ENCODE results near the gene RFC5. TPM values are rescaled to one million over a fixed set of nuclear protein-coding genes. Genes with fewer than 3 reads are reported as not detected.
A peak's percentile ranks its signal among the peaks of the same experiment; 100 is the strongest.

Gene RFC5
- total and polyA plus RNA-seq, 2 of the 13 experiments (the other 11 are each of a cell fraction or from before 2014, with no cell fraction given), result 16.8 to 51.4 TPM

DNA sequence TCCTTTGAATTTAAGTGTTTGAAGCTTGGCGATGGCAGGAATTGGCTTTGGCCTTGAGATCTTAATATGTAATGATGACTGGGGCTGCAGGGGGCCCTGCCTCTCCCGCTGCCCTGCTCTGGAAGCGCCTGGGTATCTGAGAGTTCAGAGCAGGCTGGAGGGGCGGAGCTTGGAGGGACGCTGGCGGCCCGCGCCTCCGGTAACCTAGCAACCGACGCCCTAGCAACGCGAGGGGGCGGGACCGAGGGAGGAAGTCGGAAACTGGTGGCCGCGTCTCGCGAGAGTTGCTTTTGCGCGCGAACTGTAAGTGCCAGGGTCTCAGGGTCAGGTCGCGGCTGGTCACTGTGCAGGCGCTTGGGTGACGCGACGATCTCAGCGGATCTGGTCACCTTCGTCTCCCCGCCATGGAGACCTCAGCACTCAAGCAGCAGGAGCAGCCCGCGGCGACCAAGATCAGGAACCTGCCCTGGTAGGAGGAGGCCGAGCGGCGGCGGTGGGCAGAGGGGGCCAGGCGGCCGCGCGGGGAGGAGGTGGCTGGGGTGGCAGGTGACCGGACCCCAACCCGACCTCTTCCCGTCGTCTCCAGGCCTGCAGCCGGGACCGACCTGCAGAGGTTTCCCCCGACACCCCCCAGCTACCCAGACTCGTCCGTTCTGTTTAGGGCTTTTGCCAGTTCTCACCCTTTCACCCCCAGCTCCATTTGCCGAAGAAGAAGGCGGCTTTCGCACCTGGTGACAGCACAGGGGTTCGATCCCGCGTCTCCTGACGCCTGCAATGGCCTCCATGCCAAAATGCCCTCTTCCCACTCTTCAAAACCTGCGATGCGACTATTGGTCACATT, at the start of gene RFC5 (continued):
- TF ChIP-seq SMARCE1 (IDR thresholded peaks at IDR 0.05; ENCODE audit: borderline replicate concordance) (no peak), THYN1 (CRISPR knock-in tag; IDR thresholded peaks at IDR 0.05; ENCODE audit: borderline replicate concordance, low read depth) (no peak), ZFP41 (CRISPR knock-in tag; IDR thresholded peaks at IDR 0.05; ENCODE audit: borderline replicate concordance) (peak; percentile 87; the same call in 1 of the 2 replicates), FOXK1 (CRISPR knock-in tag; IDR thresholded peaks at IDR 0.05; ENCODE audit: borderline replicate concordance, low read depth) (peak; percentile 64; the same call in 1 of the 2 replicates), PHB2 (IDR thresholded peaks at IDR 0.05; ENCODE audit: partially characterized antibody) (no peak), TIGD3 (CRISPR knock-in tag; IDR thresholded peaks at IDR 0.05; ENCODE audit: borderline replicate concordance) (no peak), ZNF746 (CRISPR knock-in tag; IDR thresholded peaks at IDR 0.05) (no peak), ZNF549 (CRISPR knock-in tag; IDR thresholded peaks at IDR 0.05) (no peak), NPAS2 (CRISPR knock-in tag; IDR thresholded peaks at IDR 0.05; ENCODE audit: borderline replicate concordance) (no peak), ZNF713 (CRISPR knock-in tag; IDR thresholded peaks at IDR 0.05) (no peak), MEIS2 (CRISPR knock-in tag; IDR thresholded peaks at IDR 0.05) (no peak), SKIL (CRISPR knock-in tag; IDR thresholded peaks at IDR 0.05; ENCODE audit: borderline replicate concordance) (no peak), NFRKB (IDR thresholded peaks at IDR 0.05) (no peak), TSC22D2 (CRISPR knock-in tag; IDR thresholded peaks at IDR 0.05; ENCODE audit: borderline replicate concordance) (peak; percentile 61; the same call in 1 of the 2 replicates)
- TF ChIP-seq, protein P1, sequence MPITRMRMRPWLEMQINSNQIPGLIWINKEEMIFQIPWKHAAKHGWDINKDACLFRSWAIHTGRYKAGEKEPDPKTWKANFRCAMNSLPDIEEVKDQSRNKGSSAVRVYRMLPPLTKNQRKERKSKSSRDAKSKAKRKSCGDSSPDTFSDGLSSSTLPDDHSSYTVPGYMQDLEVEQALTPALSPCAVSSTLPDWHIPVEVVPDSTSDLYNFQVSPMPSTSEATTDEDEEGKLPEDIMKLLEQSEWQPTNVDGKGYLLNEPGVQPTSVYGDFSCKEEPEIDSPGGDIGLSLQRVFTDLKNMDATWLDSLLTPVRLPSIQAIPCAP (CRISPR knock-in tag; IDR thresholded peaks at IDR 0.05; ENCODE audit: low read depth), result no peak
- TF ChIP-seq, protein P2, sequence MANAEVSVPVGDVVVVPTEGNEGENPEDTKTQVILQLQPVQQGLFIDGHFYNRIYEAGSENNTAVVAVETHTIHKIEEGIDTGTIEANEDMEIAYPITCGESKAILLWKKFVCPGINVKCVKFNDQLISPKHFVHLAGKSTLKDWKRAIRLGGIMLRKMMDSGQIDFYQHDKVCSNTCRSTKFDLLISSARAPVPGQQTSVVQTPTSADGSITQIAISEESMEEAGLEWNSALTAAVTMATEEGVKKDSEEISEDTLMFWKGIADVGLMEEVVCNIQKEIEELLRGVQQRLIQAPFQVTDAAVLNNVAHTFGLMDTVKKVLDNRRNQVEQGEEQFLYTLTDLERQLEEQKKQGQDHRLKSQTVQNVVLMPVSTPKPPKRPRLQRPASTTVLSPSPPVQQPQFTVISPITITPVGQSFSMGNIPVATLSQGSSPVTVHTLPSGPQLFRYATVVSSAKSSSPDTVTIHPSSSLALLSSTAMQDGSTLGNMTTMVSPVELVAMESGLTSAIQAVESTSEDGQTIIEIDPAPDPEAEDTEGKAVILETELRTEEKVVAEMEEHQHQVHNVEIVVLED (CRISPR knock-in tag; IDR thresholded peaks at IDR 0.05; ENCODE audit: borderline replicate concordance), result peak; percentile 59; the same call in 1 of the 2 replicates
- TF ChIP-seq, protein P3, sequence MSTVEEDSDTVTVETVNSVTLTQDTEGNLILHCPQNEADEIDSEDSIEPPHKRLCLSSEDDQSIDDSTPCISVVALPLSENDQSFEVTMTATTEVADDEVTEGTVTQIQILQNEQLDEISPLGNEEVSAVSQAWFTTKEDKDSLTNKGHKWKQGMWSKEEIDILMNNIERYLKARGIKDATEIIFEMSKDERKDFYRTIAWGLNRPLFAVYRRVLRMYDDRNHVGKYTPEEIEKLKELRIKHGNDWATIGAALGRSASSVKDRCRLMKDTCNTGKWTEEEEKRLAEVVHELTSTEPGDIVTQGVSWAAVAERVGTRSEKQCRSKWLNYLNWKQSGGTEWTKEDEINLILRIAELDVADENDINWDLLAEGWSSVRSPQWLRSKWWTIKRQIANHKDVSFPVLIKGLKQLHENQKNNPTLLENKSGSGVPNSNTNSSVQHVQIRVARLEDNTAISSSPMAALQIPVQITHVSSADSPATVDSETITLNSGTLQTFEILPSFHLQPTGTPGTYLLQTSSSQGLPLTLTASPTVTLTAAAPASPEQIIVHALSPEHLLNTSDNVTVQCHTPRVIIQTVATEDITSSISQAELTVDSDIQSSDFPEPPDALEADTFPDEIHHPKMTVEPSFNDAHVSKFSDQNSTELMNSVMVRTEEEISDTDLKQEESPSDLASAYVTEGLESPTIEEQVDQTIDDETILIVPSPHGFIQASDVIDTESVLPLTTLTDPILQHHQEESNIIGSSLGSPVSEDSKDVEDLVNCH (CRISPR knock-in tag; IDR thresholded peaks at IDR 0.05), result no peak
- TF ChIP-seq, protein P4, sequence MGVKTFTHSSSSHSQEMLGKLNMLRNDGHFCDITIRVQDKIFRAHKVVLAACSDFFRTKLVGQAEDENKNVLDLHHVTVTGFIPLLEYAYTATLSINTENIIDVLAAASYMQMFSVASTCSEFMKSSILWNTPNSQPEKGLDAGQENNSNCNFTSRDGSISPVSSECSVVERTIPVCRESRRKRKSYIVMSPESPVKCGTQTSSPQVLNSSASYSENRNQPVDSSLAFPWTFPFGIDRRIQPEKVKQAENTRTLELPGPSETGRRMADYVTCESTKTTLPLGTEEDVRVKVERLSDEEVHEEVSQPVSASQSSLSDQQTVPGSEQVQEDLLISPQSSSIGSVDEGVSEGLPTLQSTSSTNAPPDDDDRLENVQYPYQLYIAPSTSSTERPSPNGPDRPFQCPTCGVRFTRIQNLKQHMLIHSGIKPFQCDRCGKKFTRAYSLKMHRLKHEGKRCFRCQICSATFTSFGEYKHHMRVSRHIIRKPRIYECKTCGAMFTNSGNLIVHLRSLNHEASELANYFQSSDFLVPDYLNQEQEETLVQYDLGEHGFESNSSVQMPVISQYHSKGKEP (CRISPR knock-in tag; IDR thresholded peaks at IDR 0.05), result no peak
